ENCODE results near the gene SLIT3. TPM values are rescaled to one million over a fixed set of nuclear protein-coding genes. Genes with fewer than 3 reads are reported as not detected.

Gene SLIT3
- total RNA-seq, 6 experiments from 2014 or later = 0.31 to 1.2 (median 0.65) TPM

DNA sequence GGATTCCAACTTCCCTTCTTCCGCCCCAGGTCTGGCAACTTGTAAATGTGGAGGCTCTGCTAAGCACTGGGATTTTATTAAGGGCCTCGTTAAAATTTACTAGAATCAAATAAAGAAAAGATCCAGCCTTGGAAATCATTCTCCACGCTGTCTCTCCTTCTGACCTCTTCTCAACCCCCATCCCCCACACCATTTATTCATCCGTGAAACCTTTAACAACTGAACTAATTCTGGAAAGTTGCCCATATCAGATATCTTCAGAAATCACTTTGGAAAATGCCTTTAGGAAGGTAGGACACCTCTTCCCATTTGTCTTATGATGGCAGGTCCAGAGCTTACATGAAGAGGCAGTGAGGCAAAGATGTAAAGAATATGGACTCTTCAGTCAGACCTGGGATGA lies 288.5 kb downstream of the SLIT3 start:
- Histone ChIP-seq H3K36me3 (no peaks in the 10 kb centered on the region), H3K27ac (no peak overlapping the region), H3K9me3 (no peaks in the 10 kb centered on the region), H3K4me1 (no peaks in the 10 kb centered on the region), H3K4me3 (no peak overlapping the region), H3K27me3 (no peaks in the 10 kb centered on the region)
- 54% methylated on average over 3 of the region's 4 CpGs for WGBS (ENCODE audit: insufficient coverage, low coverage, low lambda C conversion rate, missing lambda C conversion rate)
- DNase-seq (no peak), ATAC-seq (no peak)
- intact Hi-C loops (cut with DNase I) = no loop called here
- TF ChIP-seq CTCF (IDR thresholded peaks at IDR 0.05) (no peak), POLR2A (IDR thresholded peaks at IDR 0.05) (no peak)

- H3K36me3 ChIP-seq = no peaks in the 10 kb centered on the region
- ATAC-seq (no peak), DNase-seq (no peak)
- no peak overlapping the region for H3K27ac ChIP-seq
- 63% methylated on average over 5 of the region's 5 CpGs for WGBS (ENCODE audit: insufficient coverage, low coverage, low lambda C conversion rate, missing lambda C conversion rate)
- H3K4me1 ChIP-seq = no peaks in the 10 kb centered on the region
- no peak overlapping the region for H3K4me3 ChIP-seq
- H3K9me3 ChIP-seq = no peaks in the 10 kb centered on the region
- TF ChIP-seq POLR2A (IDR thresholded peaks at IDR 0.05) (no peak), CTCF (IDR thresholded peaks at IDR 0.05) (no peak)
- intact Hi-C loops (cut with DNase I) = no loop called here
- no peaks in the 10 kb centered on the region for H3K27me3 ChIP-seq
Observed at GRCh38 chr5:169011451-169011850, 289.5 kb downstream of the SLIT3 start.

GRCh38 chr5:169011009-169011408 lies 289.9 kb downstream of the SLIT3 start:
- no peak for ATAC-seq
- H3K9me3 ChIP-seq = no peaks in the 10 kb centered on the region
- no peaks in the 10 kb centered on the region for H3K27me3 ChIP-seq
- no peak for TF ChIP-seq POLR2A (IDR thresholded peaks at IDR 0.05)
- TF ChIP-seq CTCF (IDR thresholded peaks at IDR 0.05) = no peak
- DNase-seq = no peak
- no peaks in the 10 kb centered on the region for H3K4me1 ChIP-seq
- H3K36me3 ChIP-seq = no peaks in the 10 kb centered on the region
- intact Hi-C loops (cut with DNase I) = no loop called here
- H3K27ac ChIP-seq = no peak overlapping the region
- H3K4me3 ChIP-seq = no peak overlapping the region
- WGBS (ENCODE audit: insufficient coverage, low coverage, low lambda C conversion rate, missing lambda C conversion rate) = 20% methylated on average over 1 of the region's 4 CpGs

- intact Hi-C loops (cut with DNase I) = no loop called here
- ATAC-seq (no peak), DNase-seq (no peak)
- WGBS (ENCODE audit: insufficient coverage, low coverage, low lambda C conversion rate, missing lambda C conversion rate) = 59% methylated on average over 5 of the region's 5 CpGs
- no peak overlapping the region for H3K27ac ChIP-seq
- H3K27me3 ChIP-seq = no peaks in the 10 kb centered on the region
- no peaks in the 10 kb centered on the region for H3K36me3 ChIP-seq
- no peaks in the 10 kb centered on the region for H3K9me3 ChIP-seq
- no peaks in the 10 kb centered on the region for H3K4me1 ChIP-seq
- no peak overlapping the region for H3K4me3 ChIP-seq
- TF ChIP-seq POLR2A (IDR thresholded peaks at IDR 0.05) (no peak), CTCF (IDR thresholded peaks at IDR 0.05) (no peak)
Observed at GRCh38 chr5:169009123-169009522, 291.8 kb downstream of the SLIT3 start.

All from right lobe of liver (tissue), 6 donors.